ENCODE data around the gene FN1.

Gene FN1

GRCh38 chr2:215392164-215392563 lies 43.7 kb downstream of the FN1 start:
- no peak for DNase-seq (ENCODE audit: low read depth)
- no peak for TF ChIP-seq CTCF (IDR thresholded peaks at IDR 0.05; ENCODE audit: low read length, missing control alignments)
- H3K4me3 ChIP-seq (replicated peaks; ENCODE audit: low read depth, low read length): no peak overlapping the region

GRCh38 chr2:215391531-215391930 lies 44.3 kb downstream of the FN1 start:
- TF ChIP-seq CTCF (IDR thresholded peaks at IDR 0.05; ENCODE audit: low read length, missing control alignments): no peak
- no peak for DNase-seq (ENCODE audit: low read depth)
- no peak overlapping the region for H3K4me3 ChIP-seq (replicated peaks; ENCODE audit: low read depth, low read length)

- no peak for TF ChIP-seq CTCF (IDR thresholded peaks at IDR 0.05; ENCODE audit: low read length, missing control alignments)
- DNase-seq (ENCODE audit: low read depth): no peak
- no peak overlapping the region for H3K4me3 ChIP-seq (replicated peaks; ENCODE audit: low read depth, low read length)
Observed at GRCh38 chr2:215390550-215390913, 45.3 kb downstream of the FN1 start.

- no peak overlapping the region for H3K4me3 ChIP-seq (replicated peaks; ENCODE audit: low read depth, low read length)
- TF ChIP-seq CTCF (IDR thresholded peaks at IDR 0.05; ENCODE audit: low read length, missing control alignments): no peak
- DNase-seq (ENCODE audit: low read depth): no peak
Observed at GRCh38 chr2:215388002-215388728, 47.7 kb downstream of the FN1 start.

GRCh38 chr2:215386566-215386965 lies 49.3 kb downstream of the FN1 start:
- no peak for DNase-seq (ENCODE audit: low read depth)
- TF ChIP-seq CTCF (IDR thresholded peaks at IDR 0.05; ENCODE audit: low read length, missing control alignments): no peak

GRCh38 chr2:215384710-215385109 lies 51.2 kb downstream of the FN1 start:
- TF ChIP-seq CTCF (IDR thresholded peaks at IDR 0.05; ENCODE audit: low read length, missing control alignments): no peak
- H3K4me3 ChIP-seq (replicated peaks; ENCODE audit: low read depth, low read length): no peak overlapping the region
- no peak for DNase-seq (ENCODE audit: low read depth)

More at GRCh38 chr2:215386566-215386965, 49.3 kb downstream of the FN1 start:
- no peak overlapping the region for H3K4me3 ChIP-seq (replicated peaks; ENCODE audit: low read depth, low read length)

GRCh38 chr2:215383652-215384279 lies 52.1 kb downstream of the FN1 start:
- no peak for TF ChIP-seq CTCF (IDR thresholded peaks at IDR 0.05; ENCODE audit: low read length, missing control alignments)
- no peak overlapping the region for H3K4me3 ChIP-seq (replicated peaks; ENCODE audit: low read depth, low read length)
- DNase-seq (ENCODE audit: low read depth): no peak
